ENCODE measurements around the gene PALS1.

PALS1 gene

DNA sequence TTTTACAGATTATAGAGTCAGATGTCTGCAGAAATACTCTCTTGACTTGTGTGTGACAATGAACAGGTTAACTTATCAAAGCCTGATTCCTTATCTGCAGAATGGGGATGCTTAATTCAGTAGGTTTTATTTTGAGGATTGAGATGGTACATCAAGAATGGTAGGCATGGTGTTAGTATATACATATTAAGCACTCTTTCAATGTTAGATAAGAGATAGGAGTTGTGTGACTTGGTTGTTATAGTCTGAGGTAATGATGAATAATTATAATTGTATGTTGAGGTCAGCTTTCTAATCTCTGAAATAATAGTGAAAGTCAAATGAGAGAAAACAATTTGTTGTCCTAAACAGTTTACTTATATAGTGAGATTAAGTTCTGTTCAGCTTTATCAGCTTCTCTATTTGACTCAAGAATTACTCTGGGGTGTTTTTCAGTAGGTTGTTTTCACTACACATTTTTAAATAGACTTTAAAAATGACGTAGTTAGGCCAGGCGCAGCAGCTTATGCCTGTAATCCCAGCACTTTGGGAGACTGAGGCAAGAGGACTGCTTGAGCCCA, 11.9 kb downstream of the PALS1 start:
- H3K36me3 ChIP-seq (ENCODE audit: control insufficient read depth in 1 of 2, insufficient read depth in 2 of 2, low read length in 2 of 2): peaks cover 0 to 2% of the 10 kb centered on the region in 2 donors
- no peak overlapping the region for H3K9ac ChIP-seq (ENCODE audit: low read depth in 1 of 2, low read length in 2 of 2)
- no peak overlapping the region for H3K4me3 ChIP-seq (ENCODE audit: low read depth in 1 of 2, low read length in 2 of 2)
- no peaks in the 10 kb centered on the region for H3K27me3 ChIP-seq (ENCODE audit: control insufficient read depth in 1 of 2, insufficient read depth in 2 of 2, low read length in 2 of 2)
- peaks cover 16 to 25% of the 10 kb centered on the region in 2 donors for H3K4me1 ChIP-seq (ENCODE audit: control insufficient read depth in 1 of 2, insufficient read depth in 2 of 2, low read length in 2 of 2)
- H3K27ac ChIP-seq (ENCODE audit: low read depth, low read length): no peak overlapping the region
- no peaks in the 10 kb centered on the region for H3K9me3 ChIP-seq (ENCODE audit: control insufficient read depth in 1 of 2, low read length in 2 of 2)

DNA sequence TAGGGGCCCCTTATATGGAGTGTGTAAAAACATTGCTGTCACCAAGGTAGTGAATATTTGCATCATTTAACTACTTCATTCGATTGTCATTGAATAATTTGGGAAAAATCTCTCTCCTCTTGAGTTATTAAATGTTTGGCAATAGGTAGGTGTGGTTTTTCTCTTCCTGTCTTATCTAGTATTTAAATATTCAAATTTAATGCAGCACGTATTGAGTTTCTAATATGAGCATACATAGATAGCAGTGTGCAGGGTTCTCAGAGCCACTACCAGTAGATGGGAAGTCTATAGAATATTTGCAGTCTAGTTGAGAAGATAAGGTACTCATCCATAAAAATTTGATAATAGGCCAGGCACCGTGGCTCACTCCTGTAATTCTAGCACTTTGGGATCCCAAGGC, 16.7 kb downstream of the PALS1 start:
- Histone ChIP-seq H3K27me3 (ENCODE audit: control insufficient read depth in 1 of 2, insufficient read depth in 2 of 2, low read length in 2 of 2) (no peaks in the 10 kb centered on the region), H3K4me1 (ENCODE audit: control insufficient read depth in 1 of 2, insufficient read depth in 2 of 2, low read length in 2 of 2) (peaks cover 8 to 10% of the 10 kb centered on the region in 2 donors)

DNA sequence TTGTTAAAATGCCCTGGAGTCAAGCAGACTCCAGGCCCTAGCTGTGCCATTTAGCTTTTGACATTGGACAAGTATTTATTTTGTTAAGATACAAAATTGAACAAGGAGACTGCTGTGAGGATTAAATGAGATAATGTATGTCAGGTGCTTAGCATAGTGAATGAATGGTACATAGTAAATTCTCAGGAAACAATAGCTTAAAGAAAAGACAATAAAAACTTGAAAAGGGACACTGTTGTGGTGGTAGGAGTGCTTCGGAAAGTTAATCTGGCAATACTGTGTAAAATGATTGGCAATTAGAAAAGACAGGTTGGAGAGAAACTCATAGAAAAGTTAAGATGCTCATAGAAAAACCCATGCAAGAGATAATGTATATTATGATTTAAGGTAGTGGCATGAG, 19.7 kb downstream of the PALS1 start:
- Histone ChIP-seq H3K36me3 (ENCODE audit: control insufficient read depth in 1 of 2, insufficient read depth in 2 of 2, low read length in 2 of 2) (peaks cover 0 to 6% of the 10 kb centered on the region in 2 donors), H3K9me3 (ENCODE audit: control insufficient read depth in 1 of 2, low read length in 2 of 2) (no peaks in the 10 kb centered on the region), H3K4me3 (ENCODE audit: low read depth in 1 of 2, low read length in 2 of 2) (no peak overlapping the region), H3K27ac (ENCODE audit: low read depth, low read length) (no peak overlapping the region), H3K4me1 (ENCODE audit: control insufficient read depth in 1 of 2, insufficient read depth in 2 of 2, low read length in 2 of 2) (no peaks in the 10 kb centered on the region), H3K27me3 (ENCODE audit: control insufficient read depth in 1 of 2, insufficient read depth in 2 of 2, low read length in 2 of 2) (no peaks in the 10 kb centered on the region), H3K9ac (ENCODE audit: low read depth in 1 of 2, low read length in 2 of 2) (no peak overlapping the region)

More for the DNA sequence above, 16.7 kb downstream of the PALS1 start:
- H3K9ac ChIP-seq (ENCODE audit: low read depth in 1 of 2, low read length in 2 of 2): no peak overlapping the region
- H3K4me3 ChIP-seq (ENCODE audit: low read depth in 1 of 2, low read length in 2 of 2): no peak overlapping the region
- no peak overlapping the region for H3K27ac ChIP-seq (ENCODE audit: low read depth, low read length)
- H3K36me3 ChIP-seq (ENCODE audit: control insufficient read depth in 1 of 2, insufficient read depth in 2 of 2, low read length in 2 of 2): peaks cover 0 to 6% of the 10 kb centered on the region in 2 donors
- H3K9me3 ChIP-seq (ENCODE audit: control insufficient read depth in 1 of 2, low read length in 2 of 2): no peaks in the 10 kb centered on the region

DNA sequence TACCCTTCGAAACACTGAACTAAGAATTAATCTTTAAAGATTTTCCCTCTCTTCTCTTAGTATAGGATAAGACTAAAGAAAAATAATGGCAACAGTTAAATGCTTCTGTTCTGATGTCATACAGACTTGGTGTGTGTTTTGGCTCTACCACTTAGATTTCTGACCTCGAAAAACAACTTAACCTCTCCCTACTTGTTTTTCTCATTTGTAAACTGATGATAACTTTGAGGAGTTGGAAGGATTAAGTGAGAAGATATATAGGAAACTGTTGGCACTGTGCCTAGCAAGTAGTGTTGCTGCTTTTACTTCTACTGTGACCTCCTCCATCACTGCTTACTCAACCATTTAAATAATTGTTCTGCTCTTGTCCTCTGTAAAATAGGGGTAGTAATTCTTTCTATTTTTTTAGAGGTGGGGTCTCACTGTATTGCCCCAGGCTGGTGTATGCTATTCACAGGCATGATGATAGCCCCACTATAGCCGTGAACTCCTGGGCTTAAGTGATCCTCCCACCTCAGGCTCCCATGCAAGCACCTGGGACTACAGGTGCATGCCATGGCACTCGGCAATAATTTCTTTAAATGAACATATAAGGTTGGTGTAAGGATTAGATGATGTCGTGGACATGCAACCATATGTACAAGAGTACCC, 22.4 kb downstream of the PALS1 start:
- no peak overlapping the region for H3K27ac ChIP-seq (ENCODE audit: low read depth, low read length)
- no peaks in the 10 kb centered on the region for H3K27me3 ChIP-seq (ENCODE audit: control insufficient read depth in 1 of 2, insufficient read depth in 2 of 2, low read length in 2 of 2)
- H3K4me1 ChIP-seq (ENCODE audit: control insufficient read depth in 1 of 2, insufficient read depth in 2 of 2, low read length in 2 of 2): peaks cover 0 to 6% of the 10 kb centered on the region in 2 donors
- H3K9me3 ChIP-seq (ENCODE audit: control insufficient read depth in 1 of 2, low read length in 2 of 2): no peaks in the 10 kb centered on the region
- no peak overlapping the region for H3K4me3 ChIP-seq (ENCODE audit: low read depth in 1 of 2, low read length in 2 of 2)
- H3K9ac ChIP-seq (ENCODE audit: low read depth in 1 of 2, low read length in 2 of 2): no peak overlapping the region
- H3K36me3 ChIP-seq (ENCODE audit: control insufficient read depth in 1 of 2, insufficient read depth in 2 of 2, low read length in 2 of 2): no peaks in the 10 kb centered on the region

DNA sequence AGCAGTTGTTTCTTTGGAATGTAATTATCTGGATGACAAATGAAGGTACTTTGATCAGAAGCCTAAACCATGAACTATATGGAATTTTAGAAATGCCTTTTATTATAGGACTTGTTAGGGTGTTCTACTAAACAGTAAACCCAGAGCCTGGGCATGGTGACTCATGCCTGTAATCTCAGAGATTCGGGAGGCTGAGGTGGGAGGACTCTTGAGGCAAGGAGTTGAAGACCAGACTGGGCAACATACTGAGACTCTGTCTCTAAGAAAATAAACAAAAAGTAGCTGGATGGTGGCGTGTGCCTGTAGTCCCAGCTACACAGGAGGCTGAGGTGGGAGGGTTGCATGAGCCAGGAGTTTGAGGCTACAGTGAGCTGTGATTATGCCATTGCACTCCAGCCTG, 23.9 kb downstream of the PALS1 start:
- no peaks in the 10 kb centered on the region for H3K27me3 ChIP-seq (ENCODE audit: control insufficient read depth in 1 of 2, insufficient read depth in 2 of 2, low read length in 2 of 2)
- H3K4me1 ChIP-seq (ENCODE audit: control insufficient read depth in 1 of 2, insufficient read depth in 2 of 2, low read length in 2 of 2): peaks cover 0 to 10% of the 10 kb centered on the region in 2 donors
- H3K9me3 ChIP-seq (ENCODE audit: control insufficient read depth in 1 of 2, low read length in 2 of 2): no peaks in the 10 kb centered on the region
- H3K4me3 ChIP-seq (ENCODE audit: low read depth in 1 of 2, low read length in 2 of 2): no peak overlapping the region
- H3K36me3 ChIP-seq (ENCODE audit: control insufficient read depth in 1 of 2, insufficient read depth in 2 of 2, low read length in 2 of 2): no peaks in the 10 kb centered on the region
- no peak overlapping the region for H3K27ac ChIP-seq (ENCODE audit: low read depth, low read length)
- H3K9ac ChIP-seq (ENCODE audit: low read depth in 1 of 2, low read length in 2 of 2): no peak overlapping the region

DNA sequence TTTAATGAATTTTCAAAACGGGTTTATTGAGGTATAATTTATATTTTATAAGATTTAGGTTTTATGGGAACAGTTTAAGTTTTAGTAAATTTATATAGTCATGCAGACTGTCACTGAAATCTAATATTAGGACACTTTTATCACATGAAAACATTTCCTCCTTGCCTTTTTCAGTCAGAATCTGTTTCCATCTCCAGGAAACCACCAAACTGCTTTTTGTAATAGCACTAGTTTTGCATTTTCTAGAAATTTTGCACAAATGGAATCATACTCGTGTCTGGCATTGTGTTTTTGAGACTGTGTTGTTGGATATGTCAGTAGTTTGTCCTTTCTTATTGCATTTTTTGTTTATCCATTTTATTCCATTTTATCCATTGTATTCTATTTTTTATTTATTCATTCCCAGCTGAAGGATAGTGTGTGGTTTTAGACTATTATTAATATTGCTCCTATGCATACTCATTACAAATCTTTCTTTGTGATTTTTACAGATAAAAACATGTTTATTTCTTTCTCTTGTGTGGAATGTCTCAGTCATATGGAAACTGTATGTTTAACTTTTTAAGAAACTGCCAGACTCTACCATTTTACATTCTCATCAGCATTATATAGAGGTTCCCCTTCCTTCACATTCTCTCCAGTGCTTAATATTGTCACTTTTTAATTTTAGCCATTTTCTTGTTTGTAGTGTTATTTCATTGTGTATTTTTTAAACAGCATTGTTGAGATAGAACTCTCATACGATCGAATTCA, 26.5 kb downstream of the PALS1 start:
- no peak overlapping the region for H3K9ac ChIP-seq (ENCODE audit: low read depth in 1 of 2, low read length in 2 of 2)
- no peaks in the 10 kb centered on the region for H3K27me3 ChIP-seq (ENCODE audit: control insufficient read depth in 1 of 2, insufficient read depth in 2 of 2, low read length in 2 of 2)
- H3K4me3 ChIP-seq (ENCODE audit: low read depth in 1 of 2, low read length in 2 of 2): no peak overlapping the region
- no peaks in the 10 kb centered on the region for H3K9me3 ChIP-seq (ENCODE audit: control insufficient read depth in 1 of 2, low read length in 2 of 2)
- H3K36me3 ChIP-seq (ENCODE audit: control insufficient read depth in 1 of 2, insufficient read depth in 2 of 2, low read length in 2 of 2): peaks cover 0 to 16% of the 10 kb centered on the region in 2 donors
- H3K27ac ChIP-seq (ENCODE audit: low read depth, low read length): no peak overlapping the region
- H3K4me1 ChIP-seq (ENCODE audit: control insufficient read depth in 1 of 2, insufficient read depth in 2 of 2, low read length in 2 of 2): peaks cover 0 to 10% of the 10 kb centered on the region in 2 donors

DNA sequence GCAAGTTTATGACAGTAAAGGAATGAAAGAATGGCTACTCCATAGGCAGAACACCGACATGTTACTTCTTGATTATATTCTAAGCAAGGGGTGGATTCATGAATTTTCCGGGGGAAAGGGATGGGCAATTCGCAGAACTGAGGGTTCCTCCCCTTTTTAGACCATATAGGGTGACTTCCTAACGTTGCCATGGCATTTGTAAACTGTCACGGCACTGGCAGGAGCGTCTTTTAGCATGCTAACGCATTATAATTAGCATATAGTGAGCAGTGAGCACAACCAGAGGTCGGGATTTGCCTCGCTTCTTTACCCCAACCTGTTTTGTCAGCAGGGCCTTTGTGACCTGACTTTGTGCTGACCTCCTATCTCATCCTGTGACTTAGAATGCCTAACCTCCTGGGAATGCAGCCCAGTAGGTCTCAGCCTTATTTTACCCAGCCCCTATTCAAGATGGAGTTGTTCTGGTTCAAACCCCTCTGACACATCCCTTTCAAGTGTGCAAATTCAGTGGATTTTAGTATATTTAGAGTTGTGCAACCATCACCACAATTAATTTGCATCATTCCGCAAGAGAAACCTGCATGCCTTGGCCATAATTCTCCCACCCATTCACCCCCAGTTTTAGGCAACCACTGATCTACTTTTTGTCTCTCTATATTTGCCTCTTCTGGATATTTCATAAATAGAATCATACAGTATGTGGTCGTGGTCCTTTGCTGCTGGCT, 27.4 kb downstream of the PALS1 start:
- Histone ChIP-seq H3K9me3 (ENCODE audit: control insufficient read depth in 1 of 2, low read length in 2 of 2) (no peaks in the 10 kb centered on the region), H3K36me3 (ENCODE audit: control insufficient read depth in 1 of 2, insufficient read depth in 2 of 2, low read length in 2 of 2) (peaks cover 0 to 18% of the 10 kb centered on the region in 2 donors), H3K4me1 (ENCODE audit: control insufficient read depth in 1 of 2, insufficient read depth in 2 of 2, low read length in 2 of 2) (peaks cover 0 to 10% of the 10 kb centered on the region in 2 donors), H3K27me3 (ENCODE audit: control insufficient read depth in 1 of 2, insufficient read depth in 2 of 2, low read length in 2 of 2) (no peaks in the 10 kb centered on the region), H3K27ac (ENCODE audit: low read depth, low read length) (no peak overlapping the region), H3K4me3 (ENCODE audit: low read depth in 1 of 2, low read length in 2 of 2) (no peak overlapping the region), H3K9ac (ENCODE audit: low read depth in 1 of 2, low read length in 2 of 2) (no peak overlapping the region)

DNA sequence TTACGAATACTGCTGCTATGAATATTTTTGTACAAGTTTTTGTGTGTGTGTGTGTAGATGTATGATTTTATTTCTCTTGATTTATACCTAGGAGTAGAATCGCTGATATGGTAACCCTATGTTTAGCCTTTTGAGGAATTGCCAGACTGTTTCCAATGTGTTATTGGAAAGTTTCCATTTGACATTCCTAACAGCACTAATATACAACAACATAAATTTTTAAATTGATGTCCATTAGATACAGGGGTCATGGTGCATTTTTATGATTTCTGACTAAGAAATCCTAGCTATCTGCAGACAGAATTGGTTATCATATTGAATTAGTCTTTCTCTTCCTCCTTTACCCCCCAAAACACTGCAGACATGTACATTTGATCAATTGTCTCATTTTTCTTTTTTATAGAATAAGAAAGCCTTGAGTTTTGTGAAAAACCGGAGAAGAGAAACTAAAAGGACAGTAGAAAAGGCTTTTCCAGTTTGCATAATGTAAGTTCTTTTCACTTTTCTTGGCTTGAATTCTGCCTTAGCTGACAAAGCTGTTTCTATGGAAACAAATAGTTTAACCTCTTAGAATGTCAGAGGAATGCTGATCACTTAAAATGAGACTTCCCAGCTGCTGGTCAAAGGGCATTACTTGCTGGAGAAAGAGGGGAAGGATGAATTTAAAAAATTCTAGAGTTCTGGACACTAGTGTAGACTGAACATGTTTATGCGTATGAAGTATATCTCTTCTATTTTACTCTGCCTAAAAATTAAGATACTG, 28.2 kb downstream of the PALS1 start:
- Histone ChIP-seq H3K27ac (ENCODE audit: low read depth, low read length) (no peak overlapping the region), H3K4me3 (ENCODE audit: low read depth in 1 of 2, low read length in 2 of 2) (no peak overlapping the region), H3K4me1 (ENCODE audit: control insufficient read depth in 1 of 2, insufficient read depth in 2 of 2, low read length in 2 of 2) (peaks cover 0 to 10% of the 10 kb centered on the region in 2 donors), H3K36me3 (ENCODE audit: control insufficient read depth in 1 of 2, insufficient read depth in 2 of 2, low read length in 2 of 2) (peaks cover 0 to 18% of the 10 kb centered on the region in 2 donors), H3K9me3 (ENCODE audit: control insufficient read depth in 1 of 2, low read length in 2 of 2) (no peaks in the 10 kb centered on the region), H3K27me3 (ENCODE audit: control insufficient read depth in 1 of 2, insufficient read depth in 2 of 2, low read length in 2 of 2) (no peaks in the 10 kb centered on the region), H3K9ac (ENCODE audit: low read depth in 1 of 2, low read length in 2 of 2) (no peak overlapping the region)

DNA sequence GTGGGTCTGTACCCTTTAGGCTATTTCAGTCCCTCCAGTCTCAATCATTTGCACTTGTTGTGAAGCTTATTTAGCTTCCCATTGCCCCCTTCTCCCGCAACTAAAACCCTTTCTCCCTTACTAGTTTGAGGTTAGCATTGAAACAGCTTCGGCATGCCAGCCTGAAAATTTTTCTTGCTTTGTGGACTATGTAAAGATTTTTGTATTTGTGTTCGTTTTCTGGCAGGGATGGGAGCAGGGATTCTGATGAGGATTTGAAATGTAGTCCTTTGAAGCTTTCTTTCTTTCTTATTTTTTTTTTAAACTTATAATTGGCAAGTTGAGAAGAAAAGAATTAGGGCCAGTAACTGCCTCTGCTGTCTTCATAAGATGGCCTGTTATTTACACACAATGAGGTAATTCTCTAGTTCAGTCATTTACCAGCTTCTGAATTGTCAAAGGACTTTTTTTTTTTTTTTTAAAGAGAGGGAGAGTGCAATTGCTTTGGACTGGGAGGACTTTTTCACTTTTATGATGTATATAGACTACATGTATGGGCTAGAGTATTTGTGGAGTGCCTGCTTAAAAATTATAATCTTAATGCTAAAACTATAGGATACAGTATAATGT, 29.0 kb downstream of the PALS1 start:
- H3K4me3 ChIP-seq (ENCODE audit: low read depth in 1 of 2, low read length in 2 of 2): no peak overlapping the region
- no peaks in the 10 kb centered on the region for H3K27me3 ChIP-seq (ENCODE audit: control insufficient read depth in 1 of 2, insufficient read depth in 2 of 2, low read length in 2 of 2)
- no peak overlapping the region for H3K27ac ChIP-seq (ENCODE audit: low read depth, low read length)
- H3K9me3 ChIP-seq (ENCODE audit: control insufficient read depth in 1 of 2, low read length in 2 of 2): no peaks in the 10 kb centered on the region
- peaks cover 0 to 18% of the 10 kb centered on the region in 2 donors for H3K36me3 ChIP-seq (ENCODE audit: control insufficient read depth in 1 of 2, insufficient read depth in 2 of 2, low read length in 2 of 2)
- no peak overlapping the region for H3K9ac ChIP-seq (ENCODE audit: low read depth in 1 of 2, low read length in 2 of 2)
- peaks cover 0 to 10% of the 10 kb centered on the region in 2 donors for H3K4me1 ChIP-seq (ENCODE audit: control insufficient read depth in 1 of 2, insufficient read depth in 2 of 2, low read length in 2 of 2)
